NCI-H226 (cell line): Measurements from ENCODE around the gene SPTBN5.

Source experiments
- DNase-seq: peaks from one replicate; pipeline ENCODE4 v3.0.0-alpha.2; 2015

The SPTBN5 gene

DNA sequence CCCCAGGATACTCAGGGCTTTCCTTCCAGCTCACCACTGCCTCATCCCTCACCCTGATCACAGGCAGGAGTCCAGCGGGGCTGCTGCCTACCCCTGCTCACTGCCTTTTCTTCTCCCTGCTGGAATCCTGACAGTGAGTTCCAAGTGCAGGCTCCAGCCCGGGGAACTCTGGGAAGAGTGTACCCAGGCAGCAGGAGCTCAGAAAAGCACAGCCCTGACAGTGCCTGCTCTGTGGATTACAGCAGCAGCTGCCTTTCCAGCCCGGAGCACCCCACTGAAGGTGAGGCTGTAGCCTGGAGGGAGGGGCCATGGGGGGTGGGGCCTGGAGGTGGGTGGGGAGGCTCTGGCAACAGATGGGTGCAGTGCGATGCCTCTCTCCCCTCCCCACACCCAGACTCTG is 72.0 kb downstream of the SPTBN5 start:
- no peak for DNase-seq

DNA sequence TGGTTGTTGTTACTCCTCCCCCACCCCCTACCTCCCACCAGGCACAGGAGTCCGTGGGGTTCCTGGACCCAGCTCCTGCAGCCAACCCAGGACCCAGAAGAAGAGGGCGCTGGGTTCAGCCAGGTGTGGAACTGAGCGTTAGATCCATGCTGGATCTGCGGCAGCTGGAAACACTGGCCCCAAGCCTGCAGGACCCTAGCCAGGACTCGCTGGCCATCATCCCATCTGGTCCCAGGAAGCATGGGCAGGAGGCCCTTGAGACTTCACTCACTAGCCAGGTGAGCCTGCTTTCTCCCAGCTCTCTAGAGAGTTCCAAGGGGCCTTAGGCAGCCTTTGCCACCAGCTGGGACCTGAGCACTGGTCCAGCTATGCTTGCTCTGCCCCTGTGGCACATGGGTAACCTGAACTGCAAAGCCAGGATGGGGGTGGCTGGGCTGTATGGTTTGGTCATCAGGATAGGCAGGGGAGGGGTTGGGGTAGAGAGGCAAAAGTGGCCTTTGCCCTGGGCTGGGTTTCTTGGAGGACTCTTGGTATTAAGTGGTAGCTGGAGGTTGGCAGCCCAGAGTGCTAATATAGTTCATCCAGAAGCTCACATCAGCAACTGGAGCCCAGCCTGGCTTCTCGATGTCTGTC is 72.9 kb downstream of the SPTBN5 start:
- no peak for DNase-seq

- no peak for DNase-seq
These were observed 74.3 kb downstream of the SPTBN5 start for GRCh38 chr15:41819455-41820050.

DNA sequence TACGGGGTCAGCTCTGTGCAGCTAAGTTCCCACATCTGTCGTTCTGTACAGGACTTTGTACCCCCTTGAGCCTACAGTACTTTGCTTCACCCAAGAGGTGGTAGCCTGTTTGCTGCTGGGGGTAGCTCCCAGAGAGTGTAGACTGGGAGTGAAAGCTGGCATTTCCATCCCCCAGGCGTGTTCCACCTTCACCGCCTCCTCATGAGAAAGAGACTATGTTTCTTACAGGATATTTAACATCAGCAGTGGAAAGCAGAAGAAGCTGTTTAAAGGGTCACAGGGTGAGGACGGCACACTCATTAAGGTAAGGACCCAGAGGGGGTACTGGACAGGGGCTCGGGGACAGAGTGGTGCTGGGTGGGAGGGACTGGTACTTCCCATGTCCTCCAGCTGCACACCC is 76.1 kb downstream of the SPTBN5 start:
- DNase-seq, result no peak

- DNase-seq, result no peak
These were observed 76.5 kb downstream of the SPTBN5 start for GRCh38 chr15:41817327-41817726.

DNA sequence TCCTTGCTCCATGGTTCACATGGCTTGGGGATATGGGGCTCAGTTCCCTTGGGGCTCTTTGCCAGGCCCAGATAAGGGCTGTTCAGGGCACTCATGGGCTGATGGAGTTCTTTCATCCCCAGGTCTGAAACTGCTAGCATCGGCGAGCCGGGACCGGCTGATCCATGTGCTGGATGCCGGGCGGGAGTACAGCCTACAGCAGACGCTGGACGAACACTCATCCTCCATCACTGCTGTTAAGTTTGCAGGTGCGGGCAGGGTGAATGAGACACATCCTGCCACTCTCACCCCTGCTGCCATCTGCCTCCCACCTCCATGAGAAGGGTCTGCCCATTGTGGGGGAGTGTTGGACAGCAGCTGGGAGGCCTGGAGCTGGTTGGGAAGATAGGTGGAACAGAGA is 77.1 kb downstream of the SPTBN5 start:
- no peak for DNase-seq

- no peak for DNase-seq
These were observed 79.3 kb downstream of the SPTBN5 start for GRCh38 chr15:41814534-41814933.

- DNase-seq, result no peak
These were observed 80.4 kb downstream of the SPTBN5 start for GRCh38 chr15:41813426-41813825.

DNA sequence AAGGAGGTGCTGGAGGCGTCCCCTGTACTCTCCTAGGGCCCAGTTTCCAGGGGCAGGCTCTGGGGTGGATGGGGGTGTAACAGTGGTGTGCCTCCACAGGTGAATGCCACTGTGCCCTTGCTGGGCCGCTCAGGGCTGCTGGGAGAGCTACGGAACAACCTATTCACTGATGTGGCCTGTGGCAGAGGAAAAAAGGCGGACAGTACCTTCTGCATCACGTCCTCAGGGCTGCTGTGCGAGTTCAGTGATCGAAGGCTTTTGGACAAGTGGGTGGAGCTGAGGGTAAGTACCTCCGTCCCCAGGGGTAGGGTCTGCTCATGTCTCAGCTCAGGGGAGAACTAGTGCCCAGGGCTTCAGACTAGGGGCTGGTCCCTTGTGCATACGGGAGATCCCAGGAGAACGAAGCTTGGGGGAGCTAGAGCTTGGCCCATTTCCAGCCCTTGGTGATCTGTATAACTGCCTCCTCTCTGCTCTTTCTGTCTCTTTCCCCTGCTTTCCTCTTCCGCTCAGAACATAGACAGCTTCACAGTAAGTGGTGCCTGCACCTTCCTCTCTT is 81.0 kb downstream of the SPTBN5 start:
- no peak for DNase-seq

DNA sequence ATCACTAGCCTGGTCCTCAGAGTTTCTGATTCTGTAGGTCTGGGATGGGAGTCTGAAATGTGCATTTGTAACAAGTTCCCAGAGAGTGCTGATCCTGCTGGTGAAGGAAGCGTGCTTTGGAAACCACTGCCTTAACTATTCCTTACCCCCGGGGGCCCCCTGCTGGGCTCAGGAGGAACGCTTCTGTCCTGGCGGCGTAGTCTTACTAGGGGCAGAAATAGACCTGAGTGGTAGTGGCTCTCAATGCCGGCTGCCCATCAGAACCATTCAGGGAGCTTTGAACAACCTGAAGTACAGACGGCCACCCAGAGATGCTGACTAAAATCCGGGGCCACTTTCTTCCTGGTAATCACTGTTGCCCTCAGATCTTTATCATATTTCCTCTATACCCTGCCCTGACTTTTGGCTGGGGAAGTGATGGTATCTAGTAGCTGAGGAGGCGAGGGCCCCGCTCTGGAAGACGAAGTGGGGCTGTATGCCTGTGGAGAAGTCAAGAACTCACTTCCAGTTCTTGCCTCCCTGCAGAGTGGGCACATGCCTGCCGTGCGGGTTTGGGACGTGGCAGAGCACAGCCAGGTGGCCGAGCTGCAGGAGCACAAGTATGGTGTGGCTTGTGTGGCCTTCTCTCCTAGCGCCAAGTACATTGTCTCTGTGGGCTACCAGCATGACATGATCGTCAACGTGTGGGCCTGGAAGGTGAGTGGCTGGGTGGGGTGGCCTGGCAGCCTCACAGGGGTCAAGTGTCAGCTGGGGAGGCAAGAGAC is 82.2 kb downstream of the SPTBN5 start:
- peak; percentile 36 for DNase-seq

GRCh38 chr15:41810651-41811431 is 83.0 kb downstream of the SPTBN5 start:
- DNase-seq, result no peak

- DNase-seq, result no peak
These were observed 84.2 kb downstream of the SPTBN5 start for GRCh38 chr15:41809526-41810220.

- no peak for DNase-seq
These were observed 84.7 kb downstream of the SPTBN5 start for GRCh38 chr15:41809121-41809520.

GRCh38 chr15:41806291-41807181 is 87.3 kb downstream of the SPTBN5 start:
- peak; percentile 79 for DNase-seq

- no peak for DNase-seq
These were observed 88.1 kb downstream of the SPTBN5 start for GRCh38 chr15:41805711-41806110.

DNA sequence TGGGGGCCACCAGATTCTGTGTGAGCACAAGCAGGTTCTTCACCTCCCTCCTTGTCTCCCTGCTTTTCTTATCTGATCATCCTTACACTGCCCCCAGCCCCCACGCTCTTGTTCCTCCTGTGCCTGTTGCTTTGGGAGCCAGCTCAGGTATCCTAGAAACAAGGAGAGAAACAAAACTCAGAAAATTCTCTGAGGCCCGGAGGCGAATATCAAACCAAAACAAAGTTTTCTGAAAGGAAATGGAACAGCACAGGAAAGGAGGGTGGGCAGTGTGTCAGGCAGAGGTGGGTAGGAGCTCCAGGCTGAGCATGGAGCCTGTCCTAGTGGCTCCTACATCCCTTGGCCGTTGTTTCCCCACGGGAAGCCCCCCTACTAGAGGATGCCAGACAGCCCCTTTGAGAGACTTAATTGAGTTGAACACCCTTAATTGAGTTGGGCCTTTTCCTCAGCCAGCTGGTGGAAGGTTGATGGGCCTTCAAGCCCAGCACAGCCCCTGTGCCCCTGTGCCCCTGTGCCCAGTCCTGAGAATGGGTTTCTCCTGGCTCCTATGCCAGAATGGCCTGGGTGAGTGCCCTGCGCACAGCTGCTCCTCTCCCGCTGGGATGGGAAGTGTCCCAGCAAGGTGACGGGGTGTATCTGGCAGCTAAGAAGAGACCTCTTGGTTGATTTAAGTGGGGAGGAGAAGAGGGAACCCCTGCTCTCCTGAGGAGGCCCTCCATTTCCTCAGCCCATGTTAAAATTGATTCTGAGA is 88.8 kb downstream of the SPTBN5 start:
- DNase-seq, result peak; percentile 28

GRCh38 chr15:41804361-41804760 is 89.5 kb downstream of the SPTBN5 start:
- DNase-seq, result no peak

DNA sequence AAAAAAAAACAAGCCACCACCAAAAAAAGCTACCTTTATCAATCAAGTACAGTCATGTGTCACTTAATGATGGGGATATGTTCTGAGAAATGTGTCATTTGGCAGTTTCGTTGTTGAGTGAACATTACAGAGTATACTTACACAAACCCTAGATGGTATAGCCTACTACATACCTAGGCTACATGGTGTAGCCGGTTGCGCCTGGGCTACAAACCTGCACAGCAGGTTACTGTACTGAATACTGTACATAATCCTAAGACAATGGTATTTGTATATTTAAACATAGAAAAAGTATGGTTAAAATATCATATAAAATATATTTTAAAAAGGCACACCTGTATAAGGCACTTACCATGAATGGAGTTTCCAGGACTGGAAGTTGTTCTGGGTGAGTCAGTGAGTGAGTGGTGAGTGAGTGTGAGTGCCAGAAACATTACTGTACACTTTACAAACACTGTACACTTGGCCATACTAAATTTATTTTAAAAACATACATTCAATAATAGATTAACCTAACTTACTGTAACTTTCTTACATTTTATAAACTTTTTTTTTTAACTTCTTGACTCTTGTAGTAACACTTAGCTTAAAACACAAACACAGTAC is 91.9 kb downstream of the SPTBN5 start:
- DNase-seq, result no peak

- no peak for DNase-seq
These were observed 92.7 kb downstream of the SPTBN5 start for GRCh38 chr15:41801185-41801584.

DNA sequence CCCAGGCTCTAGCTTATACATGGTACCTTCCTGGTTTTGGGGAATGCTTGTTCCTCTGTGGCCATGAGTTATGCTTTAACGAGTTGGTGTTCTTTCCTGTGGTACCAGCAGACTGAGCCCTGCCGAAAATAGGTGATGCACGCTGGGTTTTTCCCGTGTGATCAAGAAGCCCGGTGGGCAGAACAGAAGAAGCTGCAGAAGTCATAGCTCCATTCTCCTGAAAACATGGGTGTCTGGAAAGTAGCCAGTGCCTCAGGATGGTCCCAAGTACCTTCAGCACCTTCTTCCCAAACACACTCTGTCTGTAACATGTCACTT is 94.4 kb downstream of the SPTBN5 start:
- DNase-seq, result no peak
